VCaP (cell line): ENCODE results near the gene APOC4.

Experiments
- H3K27ac ChIP-seq: fragments of 450-650 bp; 2 replicates; pipeline ENCODE4 v1.5.1; 2017
- TF ChIP-seq, protein P1 (sequence below): fragments of 450-650 bp; conservative IDR thresholded peaks from 2 replicates; pipeline ENCODE4 v1.5.1; 2017; ENCODE audit warnings: mild to moderate bottlenecking, moderate library complexity

The APOC4 gene

DNA sequence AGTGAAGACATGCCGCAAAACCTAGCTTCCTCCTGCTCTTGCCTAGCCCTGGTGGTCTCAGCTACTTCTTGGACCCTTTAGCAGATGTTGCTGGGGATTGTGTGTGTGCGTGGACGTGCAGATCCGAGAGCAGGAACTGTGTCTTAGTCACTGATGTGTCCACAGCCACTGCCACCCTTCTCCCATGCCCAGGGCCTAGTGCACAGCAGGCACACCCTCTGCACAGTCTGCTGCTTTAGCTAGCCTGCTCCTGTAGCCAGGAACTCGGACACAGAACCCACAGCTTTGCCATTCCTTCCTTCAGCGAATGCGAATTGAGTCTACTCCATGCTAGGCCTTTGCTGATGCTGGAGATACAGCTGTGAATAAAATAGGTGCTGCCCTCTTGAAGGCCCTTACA lies 15.5 kb downstream of the APOC4 start:
- TF ChIP-seq, protein P1, sequence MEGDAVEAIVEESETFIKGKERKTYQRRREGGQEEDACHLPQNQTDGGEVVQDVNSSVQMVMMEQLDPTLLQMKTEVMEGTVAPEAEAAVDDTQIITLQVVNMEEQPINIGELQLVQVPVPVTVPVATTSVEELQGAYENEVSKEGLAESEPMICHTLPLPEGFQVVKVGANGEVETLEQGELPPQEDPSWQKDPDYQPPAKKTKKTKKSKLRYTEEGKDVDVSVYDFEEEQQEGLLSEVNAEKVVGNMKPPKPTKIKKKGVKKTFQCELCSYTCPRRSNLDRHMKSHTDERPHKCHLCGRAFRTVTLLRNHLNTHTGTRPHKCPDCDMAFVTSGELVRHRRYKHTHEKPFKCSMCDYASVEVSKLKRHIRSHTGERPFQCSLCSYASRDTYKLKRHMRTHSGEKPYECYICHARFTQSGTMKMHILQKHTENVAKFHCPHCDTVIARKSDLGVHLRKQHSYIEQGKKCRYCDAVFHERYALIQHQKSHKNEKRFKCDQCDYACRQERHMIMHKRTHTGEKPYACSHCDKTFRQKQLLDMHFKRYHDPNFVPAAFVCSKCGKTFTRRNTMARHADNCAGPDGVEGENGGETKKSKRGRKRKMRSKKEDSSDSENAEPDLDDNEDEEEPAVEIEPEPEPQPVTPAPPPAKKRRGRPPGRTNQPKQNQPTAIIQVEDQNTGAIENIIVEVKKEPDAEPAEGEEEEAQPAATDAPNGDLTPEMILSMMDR = no peak
- peak overlapping the region; percentile 98 for H3K27ac ChIP-seq

DNA sequence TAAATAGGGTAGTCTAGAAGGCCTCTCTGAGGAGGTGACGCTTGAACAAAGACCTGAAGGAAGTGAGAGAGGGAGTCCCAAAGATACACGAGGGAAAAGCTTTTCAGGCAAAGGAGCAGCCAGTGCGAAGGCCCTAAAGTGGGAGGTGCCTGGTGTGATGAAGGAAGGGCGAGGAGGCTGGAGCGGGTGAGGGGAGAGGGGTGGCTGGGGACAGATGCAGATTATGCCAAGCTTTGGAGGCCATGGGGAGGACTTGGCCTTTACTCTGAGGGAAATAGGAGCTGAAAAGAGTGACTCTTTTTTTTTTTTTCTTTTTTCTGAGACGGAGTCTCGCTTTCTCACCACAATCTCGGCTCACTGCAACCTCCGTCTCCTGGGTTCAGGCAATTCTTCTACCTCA lies 16.1 kb downstream of the APOC4 start:
- TF ChIP-seq, protein P1 = no peak
- H3K27ac ChIP-seq = peak overlapping the region; percentile 98; the same call in 1 of the 2 replicates

GRCh38 chr19:44959691-44960090 lies 17.7 kb downstream of the APOC4 start:
- TF ChIP-seq, protein P1 = no peak
- no peak overlapping the region for H3K27ac ChIP-seq

GRCh38 chr19:44960906-44961728 lies 19.1 kb downstream of the APOC4 start:
- TF ChIP-seq, protein P1 = no peak
- H3K27ac ChIP-seq = no peak overlapping the region

- no peak overlapping the region for H3K27ac ChIP-seq
- TF ChIP-seq, protein P1 = no peak
These were observed 19.8 kb downstream of the APOC4 start for GRCh38 chr19:44961821-44962220.

- no peak overlapping the region for H3K27ac ChIP-seq
- TF ChIP-seq, protein P1 = no peak
These were observed 26.1 kb downstream of the APOC4 start for GRCh38 chr19:44968118-44968517.

DNA sequence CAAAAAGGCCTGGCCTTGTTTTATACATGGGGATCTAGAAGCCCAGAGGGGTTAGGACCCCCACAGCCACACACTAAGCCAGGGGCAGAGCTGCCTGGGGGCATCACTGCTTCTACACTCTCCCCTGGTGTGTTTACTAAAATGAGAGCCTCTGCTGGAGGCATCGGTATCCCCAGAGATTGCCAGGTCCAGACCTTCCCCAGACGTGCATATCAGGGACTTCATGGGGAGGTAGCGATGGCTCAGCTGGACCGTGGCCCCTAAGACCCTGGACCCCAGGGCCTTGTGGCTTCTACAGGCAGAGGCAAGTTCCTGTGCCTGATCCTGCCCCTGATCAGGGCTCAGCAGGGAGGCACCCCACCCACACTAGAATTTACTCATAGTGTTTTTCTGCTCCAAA lies 26.6 kb downstream of the APOC4 start:
- H3K27ac ChIP-seq = no peak overlapping the region
- TF ChIP-seq, protein P1 = no peak
